RKO (cell line): ENCODE data around the gene PTPN1.

Experiments used
- DNase-seq: peaks from one replicate; pipeline ENCODE4 v3.0.0-alpha.2; 2016; ENCODE audit warnings: low spot score

PTPN1 gene

GRCh38 chr20:50513169-50514034, 3.2 kb downstream of the PTPN1 start:
- DNase-seq, result peak; percentile 99

GRCh38 chr20:50514035-50514337, 3.8 kb downstream of the PTPN1 start:
- DNase-seq, result no peak

GRCh38 chr20:50514750-50515149, 4.6 kb downstream of the PTPN1 start:
- DNase-seq, result no peak

GRCh38 chr20:50515471-50516106, 5.4 kb downstream of the PTPN1 start:
- DNase-seq, result no peak

GRCh38 chr20:50516180-50516934, 6.2 kb downstream of the PTPN1 start:
- DNase-seq, result no peak

GRCh38 chr20:50516935-50517816, 7.0 kb downstream of the PTPN1 start:
- no peak for DNase-seq

- no peak for DNase-seq
Observed at GRCh38 chr20:50517817-50518154, 7.6 kb downstream of the PTPN1 start.

- DNase-seq, result no peak
Observed at GRCh38 chr20:50518270-50518721, 8.1 kb downstream of the PTPN1 start.

GRCh38 chr20:50519036-50519762, 9.0 kb downstream of the PTPN1 start:
- no peak for DNase-seq

GRCh38 chr20:50520222-50520880, 10.2 kb downstream of the PTPN1 start:
- no peak for DNase-seq

- no peak for DNase-seq
Observed at GRCh38 chr20:50521221-50522052, 11.3 kb downstream of the PTPN1 start.

GRCh38 chr20:50522053-50522674, 12.0 kb downstream of the PTPN1 start:
- no peak for DNase-seq

- no peak for DNase-seq
Observed at GRCh38 chr20:50523552-50524167, 13.5 kb downstream of the PTPN1 start.

- DNase-seq, result no peak
Observed at GRCh38 chr20:50525681-50526080, 15.5 kb downstream of the PTPN1 start.

GRCh38 chr20:50526403-50526989, 16.3 kb downstream of the PTPN1 start:
- no peak for DNase-seq

GRCh38 chr20:50527068-50527605, 17.0 kb downstream of the PTPN1 start:
- DNase-seq, result no peak

GRCh38 chr20:50528129-50528528, 17.9 kb downstream of the PTPN1 start:
- DNase-seq, result no peak

- DNase-seq, result no peak
Observed at GRCh38 chr20:50528804-50529351, 18.7 kb downstream of the PTPN1 start.
